CD4-positive, alpha-beta T cell treated with Interleukin-6 for 4 hours (primary cell): ENCODE data around the gene SCYL2.
A peak's percentile ranks its signal among the peaks of the same experiment; 100 is the strongest.
"Not testable (repeated sequence)": the region's sequence is repeated elsewhere in the genome, so short reads cannot be mapped to it uniquely, and the experiment has no call there.

ENCODE experiments used
- DNase-seq: peaks from one replicate; pipeline ENCODE4 v3.0.0-alpha.2; 2020; ENCODE audit warnings: mixed read lengths

The SCYL2 gene, protein sequence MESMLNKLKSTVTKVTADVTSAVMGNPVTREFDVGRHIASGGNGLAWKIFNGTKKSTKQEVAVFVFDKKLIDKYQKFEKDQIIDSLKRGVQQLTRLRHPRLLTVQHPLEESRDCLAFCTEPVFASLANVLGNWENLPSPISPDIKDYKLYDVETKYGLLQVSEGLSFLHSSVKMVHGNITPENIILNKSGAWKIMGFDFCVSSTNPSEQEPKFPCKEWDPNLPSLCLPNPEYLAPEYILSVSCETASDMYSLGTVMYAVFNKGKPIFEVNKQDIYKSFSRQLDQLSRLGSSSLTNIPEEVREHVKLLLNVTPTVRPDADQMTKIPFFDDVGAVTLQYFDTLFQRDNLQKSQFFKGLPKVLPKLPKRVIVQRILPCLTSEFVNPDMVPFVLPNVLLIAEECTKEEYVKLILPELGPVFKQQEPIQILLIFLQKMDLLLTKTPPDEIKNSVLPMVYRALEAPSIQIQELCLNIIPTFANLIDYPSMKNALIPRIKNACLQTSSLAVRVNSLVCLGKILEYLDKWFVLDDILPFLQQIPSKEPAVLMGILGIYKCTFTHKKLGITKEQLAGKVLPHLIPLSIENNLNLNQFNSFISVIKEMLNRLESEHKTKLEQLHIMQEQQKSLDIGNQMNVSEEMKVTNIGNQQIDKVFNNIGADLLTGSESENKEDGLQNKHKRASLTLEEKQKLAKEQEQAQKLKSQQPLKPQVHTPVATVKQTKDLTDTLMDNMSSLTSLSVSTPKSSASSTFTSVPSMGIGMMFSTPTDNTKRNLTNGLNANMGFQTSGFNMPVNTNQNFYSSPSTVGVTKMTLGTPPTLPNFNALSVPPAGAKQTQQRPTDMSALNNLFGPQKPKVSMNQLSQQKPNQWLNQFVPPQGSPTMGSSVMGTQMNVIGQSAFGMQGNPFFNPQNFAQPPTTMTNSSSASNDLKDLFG

DNA sequence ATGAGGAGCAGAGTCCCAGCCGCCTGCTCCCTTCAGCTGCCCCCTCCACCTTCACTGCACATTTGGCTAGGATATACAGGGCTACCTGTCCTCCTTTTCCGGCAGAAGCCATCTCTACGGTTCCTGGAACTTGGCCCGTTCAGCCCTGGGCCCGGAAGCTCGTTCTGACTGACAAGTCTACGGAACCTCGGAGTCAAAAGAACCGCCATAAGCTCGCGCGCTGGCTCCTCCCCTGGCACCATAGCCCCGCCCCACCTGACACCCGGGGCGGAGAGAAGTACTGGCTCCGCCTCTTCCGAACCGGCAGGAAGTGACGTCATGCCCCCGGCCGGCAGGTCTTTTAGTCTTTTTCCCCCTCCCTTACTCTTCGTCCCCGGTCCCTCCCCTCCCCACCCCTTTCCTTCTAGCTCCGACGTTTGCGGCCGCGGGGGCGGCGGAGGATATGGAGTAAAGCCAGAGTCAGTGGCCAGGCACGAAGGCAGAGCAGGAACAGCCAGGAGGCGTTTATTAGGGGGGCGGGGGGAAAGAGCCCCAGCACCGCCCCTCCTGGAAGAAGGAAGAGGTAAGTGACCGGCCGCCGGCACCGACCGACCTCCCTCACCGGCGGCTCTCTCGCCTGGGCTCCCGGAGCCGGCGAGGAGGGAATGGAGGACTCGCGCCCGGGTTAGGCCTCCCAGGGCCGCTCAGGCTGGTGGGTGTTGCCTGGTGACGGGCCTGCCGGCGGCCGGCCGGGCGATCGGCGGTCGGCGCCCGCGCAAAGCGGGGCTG, at the start of gene SCYL2, which contains the start of gene DEPDC4:
TSS of gene SCYL2 (plus strand) at position 343 of the 768 bp plus-strand sequence. CDS start 15,794 bp downstream, outside the sequence.
TSS of gene DEPDC4 (minus strand) at position 245 of the 768 bp plus-strand sequence. CDS start at position 242, 3 bp downstream.
- peak; percentile 91 for DNase-seq

DNA sequence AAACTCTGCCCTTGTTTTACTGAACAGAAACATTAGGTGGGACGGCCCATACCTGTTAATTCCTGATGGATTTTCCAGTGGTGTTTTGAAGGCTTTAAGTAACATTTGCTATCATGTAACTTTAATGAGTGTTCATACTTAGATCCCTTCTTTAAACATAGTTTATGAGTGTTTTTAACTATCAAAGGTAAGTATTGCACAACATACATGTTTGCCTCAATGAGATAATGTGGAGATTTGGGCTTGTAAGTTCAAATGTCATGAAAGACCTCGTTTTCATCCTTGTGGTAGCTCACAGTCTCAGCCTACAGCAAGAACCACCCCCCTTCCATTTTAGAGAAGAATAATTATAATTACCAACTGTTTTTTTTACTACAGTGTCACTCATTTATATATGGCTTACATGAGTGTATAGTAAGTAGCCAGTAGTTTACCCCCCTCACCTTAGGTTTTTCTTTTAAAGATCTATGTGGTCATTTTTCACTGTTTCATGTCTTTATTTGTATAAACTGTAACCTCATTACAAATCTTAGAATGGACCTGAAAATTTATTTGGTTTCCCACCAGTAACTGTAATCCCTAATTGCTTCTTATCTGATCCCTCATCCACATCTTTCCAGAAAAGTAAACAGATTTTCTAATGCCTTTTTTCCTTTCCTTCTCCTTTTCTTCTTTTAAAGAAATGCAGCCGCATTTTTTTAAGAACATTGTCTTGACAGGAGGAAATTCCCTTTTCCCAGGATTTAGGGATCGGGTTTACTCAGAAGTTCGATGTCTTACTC, 47.5 kb upstream of the SCYL2 start:
- no peak for DNase-seq

DNA sequence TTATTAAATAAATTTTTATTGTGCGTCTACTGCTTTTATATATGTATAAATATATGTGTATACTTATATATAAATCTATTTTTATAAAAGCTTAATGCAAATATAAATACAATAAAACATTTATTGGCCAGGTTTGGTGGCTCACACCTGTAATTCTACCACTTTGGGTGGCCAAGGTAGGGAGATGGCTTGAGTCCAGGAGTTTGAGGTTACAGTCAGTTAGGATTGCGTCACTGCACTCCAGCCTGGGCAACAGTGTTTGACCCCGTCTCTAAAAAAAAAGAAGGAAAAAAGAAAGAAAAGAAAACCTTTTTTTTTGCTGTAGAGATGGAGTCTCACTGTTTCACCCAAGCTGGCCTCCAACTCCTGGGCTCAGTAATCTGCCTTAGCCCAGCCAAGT, 45.5 kb upstream of the SCYL2 start:
- DNase-seq: no peak

DNA sequence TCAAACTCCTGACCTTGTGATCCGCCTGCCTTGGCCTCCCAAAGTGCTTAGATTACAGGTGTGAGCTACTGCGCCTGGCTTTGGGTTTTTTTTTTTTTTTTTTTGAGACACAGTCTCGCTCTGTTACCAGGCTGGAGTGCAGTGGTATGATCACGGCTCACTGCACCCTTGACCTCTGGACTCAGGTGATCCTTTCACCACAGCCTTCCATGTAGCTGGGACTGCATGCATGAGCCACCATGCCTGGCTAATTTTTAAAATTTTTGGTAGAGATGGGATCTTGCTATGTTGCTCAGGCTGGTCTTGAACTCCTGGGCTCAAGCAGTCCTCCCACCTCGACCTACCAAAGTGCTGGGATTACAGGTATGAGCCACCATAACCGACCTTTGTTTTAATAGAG, 44.8 kb upstream of the SCYL2 start:
- not testable (repeated sequence) for DNase-seq

DNA sequence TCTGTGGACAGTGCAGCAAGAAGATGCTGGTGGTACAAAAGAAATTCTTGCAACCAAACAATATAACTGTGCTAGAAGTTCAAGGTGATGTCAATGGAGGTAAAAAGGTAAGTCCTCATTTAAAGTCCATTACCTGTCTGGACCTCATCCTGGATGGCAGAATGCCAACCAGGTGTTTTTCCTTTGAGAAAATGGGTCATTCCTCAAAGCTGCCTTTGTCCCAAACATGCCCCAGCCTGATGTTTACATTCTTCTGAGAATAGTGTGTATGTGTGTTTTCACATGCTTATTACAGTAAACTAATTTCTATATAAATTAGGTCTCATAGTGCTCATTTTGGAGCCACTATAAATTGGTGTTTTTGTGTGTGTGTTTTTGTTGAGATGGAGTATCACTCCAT, 41.5 kb upstream of the SCYL2 start:
- no peak for DNase-seq

DNA sequence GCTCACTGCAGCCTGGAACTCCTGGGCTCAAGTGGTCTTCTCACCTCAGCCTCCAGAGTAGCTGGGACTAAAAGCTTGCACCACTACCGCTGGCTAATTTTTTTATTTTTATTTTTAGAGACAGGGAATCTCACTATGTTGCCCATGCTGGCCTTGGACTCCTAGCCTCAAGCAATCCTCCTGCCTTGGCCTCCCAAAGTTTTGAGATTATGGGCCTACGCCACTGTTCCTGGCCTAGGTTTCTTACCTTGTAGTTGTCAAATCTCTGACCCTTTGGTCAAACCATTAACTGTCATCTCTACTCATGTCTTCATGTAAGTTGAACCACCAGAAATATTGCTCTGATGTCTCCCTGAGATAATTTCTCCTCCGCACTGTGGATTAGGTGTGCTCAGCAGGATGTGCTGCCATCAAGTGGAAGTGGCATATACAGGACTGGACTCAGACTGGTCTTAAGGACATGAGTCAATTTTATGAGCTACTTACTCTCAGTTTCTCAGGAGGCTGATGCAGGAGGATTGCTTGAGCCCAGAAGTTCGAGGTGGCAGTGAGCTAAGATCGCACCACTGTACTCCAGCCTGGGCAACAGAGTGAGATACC, 37.8 kb upstream of the SCYL2 start:
- DNase-seq: no peak

DNA sequence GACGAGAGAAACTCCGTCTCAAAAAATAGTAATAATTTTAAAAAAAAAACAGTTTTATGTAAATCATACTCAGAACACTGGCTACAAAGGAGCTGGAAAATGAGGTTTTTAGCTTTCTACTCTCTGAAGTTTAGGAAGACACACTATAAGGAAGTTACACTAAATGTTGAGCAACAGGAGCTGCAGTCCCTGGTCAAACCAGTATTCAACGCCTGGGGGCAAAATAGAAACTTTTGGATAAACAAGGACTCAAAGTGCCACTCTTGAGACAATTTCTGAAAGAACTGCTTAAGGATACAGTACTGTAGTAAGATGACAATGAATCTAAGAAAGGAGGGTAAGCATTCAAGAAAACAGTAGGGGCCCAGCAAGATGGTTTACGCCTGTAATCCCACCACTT, 37.1 kb upstream of the SCYL2 start:
- no peak for DNase-seq

DNA sequence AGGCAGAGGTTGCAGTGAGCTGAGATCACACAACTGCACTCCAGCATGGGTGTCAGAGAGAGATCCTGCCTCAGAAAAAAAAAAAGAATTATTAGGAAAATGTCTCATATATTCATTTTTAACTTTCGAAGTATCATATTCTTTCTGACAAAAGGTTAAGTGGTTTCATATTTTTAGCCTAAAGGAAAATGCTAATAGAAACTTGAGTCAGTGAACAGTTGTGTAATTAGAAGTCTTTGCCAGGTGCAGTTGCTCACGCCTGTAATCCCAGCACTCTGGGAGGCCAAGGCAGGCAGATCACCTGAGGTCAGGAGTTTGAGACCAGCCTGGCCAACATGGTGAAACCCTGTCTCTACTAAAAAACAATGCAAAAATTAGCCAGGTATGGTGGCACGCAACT, 35.1 kb upstream of the SCYL2 start:
- DNase-seq: not testable (repeated sequence)

DNA sequence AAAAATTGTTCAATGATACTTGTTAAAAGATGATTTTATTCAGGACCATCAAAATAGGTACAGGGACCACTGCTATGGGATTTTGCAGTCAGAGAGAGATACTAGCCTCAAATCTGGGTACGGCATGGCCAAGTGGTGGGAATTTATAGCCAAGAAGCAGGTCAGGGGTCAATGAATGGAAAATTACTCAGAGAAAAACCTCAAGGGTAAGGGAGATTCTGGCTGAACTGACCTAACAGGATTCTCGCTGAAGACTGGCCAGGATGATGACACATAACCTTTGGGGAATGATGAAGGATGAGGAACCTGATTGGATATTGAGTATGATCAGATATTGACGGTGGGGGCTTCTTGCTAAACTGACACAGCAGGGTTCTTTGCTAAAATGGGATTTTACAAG, 32.8 kb upstream of the SCYL2 start:
- no peak for DNase-seq

DNA sequence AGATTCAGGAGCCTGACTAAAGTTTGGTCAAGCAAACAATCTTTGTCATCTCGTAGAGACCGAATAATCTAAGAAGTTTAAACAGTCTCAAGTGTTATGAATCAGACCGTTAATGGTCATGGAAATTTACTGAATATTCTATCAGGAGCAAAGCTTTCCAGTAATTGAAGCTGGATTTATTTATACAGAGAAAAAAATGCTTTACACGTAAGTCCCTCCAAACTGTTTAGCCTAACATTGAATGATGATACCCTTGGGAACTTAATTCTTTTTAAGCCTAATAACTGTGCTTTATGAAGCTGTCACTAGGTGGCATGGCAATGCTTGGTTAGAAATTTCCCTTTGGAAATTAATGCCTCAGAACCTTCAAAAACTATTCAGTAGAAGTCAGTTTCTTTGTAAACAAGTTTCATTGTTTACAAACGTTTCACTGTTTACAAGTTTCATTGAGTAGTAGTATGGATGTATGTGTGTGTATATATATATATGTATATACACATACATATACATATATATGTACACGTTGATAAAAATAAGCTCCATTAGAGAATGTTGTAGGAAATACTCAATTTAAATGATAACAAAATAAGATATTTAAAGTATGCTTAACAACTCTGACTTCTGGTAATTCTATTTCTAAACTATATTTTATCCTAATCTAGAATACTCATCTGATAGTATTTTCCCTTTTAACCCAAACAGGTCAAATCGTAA, 32.2 kb upstream of the SCYL2 start:
- DNase-seq: peak; percentile 8

DNA sequence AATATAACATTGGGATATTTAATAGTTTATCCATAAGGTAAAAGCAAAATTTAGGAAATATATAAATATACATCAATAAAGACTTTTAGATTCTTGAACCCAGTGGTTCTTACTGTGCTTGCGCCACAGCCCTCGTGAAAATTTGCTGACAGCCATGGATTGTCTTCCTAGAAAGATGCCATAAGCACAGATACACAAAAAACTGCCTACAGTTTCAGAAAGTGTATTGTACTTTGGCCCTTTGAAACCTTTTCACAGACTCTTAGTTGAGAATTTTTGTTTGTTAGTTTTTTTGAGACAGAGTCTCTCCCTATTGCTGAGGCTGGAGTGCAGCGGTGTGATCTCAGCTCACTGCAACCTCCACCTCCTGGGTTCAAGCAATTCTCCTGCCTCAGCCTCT, 28.2 kb upstream of the SCYL2 start:
- no peak for DNase-seq

DNA sequence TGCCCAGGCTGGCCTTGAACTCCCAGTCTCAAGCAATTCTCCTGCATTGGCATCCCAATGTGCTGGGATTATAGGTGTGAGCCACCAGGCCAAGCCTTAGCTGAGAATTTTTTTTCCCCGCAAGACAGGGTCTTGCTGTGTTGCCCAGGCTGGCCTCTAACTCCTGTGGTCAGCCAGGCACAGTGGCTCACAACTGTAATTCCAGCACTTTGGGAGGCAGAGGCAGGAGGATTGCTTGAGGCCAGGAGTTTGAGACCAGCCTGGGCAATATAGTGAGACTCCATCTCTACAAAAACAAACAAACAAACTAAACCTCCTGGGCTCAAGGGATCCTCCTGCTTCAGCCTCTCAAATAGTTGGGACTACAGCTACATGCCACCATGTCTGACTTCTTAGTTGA, 27.4 kb upstream of the SCYL2 start:
- DNase-seq: no peak

DNA sequence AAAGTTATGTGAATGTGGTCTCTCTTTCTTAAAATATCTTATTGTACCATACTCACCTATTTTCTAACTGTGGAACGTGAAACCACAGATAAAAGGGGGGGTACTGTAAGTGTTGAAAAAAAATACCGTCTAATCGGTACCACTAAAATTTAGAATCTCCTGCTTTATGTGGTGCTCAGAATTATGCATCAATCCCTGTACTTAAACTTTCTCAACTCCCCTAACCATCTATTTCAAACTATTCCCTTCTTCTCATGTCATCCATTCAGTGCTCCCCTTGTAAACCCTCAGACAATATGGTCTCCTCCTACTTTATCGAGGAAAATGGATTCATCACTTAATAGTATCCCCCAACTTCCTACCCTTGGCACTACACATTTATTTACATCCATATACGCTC, 23.8 kb upstream of the SCYL2 start:
- DNase-seq: no peak

DNA sequence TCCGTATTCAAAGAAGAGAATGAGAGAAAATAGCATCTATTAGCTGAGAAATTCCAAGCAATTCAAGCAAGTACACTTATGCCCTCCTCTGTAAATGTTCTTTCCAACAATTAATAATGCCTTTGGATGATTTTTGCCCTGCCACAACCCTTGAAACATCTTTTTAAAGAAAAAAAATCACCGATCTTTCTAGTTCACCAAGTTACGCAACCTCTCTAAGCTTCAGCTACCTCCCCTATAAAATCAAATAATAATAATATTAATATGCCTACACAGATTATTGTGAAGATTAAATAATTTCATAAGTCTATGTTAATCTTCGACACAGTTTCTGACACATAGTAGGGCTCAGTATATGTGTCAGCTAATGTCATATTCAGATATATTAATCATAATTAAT, 19.2 kb upstream of the SCYL2 start:
- DNase-seq: no peak

DNA sequence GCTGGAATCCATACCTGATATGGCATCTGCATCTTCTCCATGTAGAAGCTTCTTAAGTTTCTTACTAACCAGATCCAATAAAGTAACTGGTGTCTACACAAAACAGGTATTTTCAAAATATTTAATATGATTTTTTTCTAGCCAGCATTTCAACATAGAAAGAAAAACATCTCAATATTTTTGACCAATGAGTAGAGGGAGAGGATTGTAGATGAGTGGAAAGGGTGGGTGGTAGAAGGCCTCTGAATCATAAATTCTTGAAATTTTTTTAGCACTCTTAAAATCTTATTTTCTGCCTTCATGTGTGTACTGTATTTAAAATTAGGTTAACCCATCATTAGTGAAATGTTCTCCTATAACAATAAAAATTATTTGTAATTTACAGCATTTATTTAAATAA, 18.1 kb upstream of the SCYL2 start:
- no peak for DNase-seq

DNA sequence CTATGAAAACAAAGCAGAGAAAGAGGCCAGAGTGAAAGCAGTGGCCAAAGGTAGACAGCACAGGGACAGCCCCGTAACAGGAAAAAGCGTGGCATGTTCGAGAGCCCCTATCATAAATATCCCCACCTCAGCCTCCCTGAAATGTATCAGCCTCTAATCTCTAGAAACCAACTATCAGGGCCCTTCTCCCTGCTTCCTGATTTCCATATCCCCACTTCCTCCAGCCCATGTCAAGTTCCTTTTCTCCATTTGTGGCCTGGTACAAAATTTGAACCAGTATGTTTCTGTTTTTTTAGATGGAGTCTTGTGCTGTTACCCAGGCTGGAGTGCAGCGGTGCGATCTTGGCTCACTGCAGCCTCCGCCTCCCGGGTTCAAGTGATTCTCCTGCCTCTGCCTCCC, 17.0 kb upstream of the SCYL2 start:
- DNase-seq: no peak

DNA sequence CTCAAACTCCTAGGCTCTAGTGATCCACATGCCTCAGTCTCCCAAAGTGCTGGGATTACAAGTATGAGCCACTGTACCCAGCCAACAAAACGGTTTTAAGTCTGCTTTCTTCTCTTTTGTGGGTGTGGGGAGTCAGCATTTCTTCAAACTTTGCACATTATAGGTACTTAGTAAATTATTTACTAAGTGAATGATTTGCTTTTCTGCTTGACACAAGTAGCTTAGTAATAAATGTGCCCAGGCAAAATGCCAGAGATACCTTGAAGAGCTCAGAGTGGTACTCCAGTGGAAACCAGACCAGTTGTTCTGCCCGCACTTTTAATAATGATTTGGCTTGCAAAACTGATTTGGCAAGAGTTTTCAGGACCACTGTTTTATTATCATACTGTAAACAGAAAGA, 15.1 kb upstream of the SCYL2 start:
- no peak for DNase-seq

DNA sequence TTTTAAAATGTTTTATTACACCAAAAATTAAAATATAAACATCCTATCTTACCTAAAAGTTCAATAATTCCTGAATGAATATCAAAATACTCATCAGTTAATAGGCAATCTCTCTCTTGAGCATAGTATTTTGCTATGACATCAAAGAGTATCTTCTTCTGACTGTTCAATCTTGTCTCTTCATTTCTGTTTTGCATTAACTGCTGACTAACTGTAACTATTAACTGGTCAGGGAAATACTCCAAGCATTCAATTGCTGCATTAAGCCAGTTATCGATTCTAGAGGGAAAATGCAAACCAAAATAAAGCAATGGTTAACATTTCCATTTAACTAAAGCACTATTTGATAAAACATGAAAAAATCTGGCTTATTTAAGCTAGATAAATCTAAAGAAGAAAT, 13.5 kb upstream of the SCYL2 start:
- no peak for DNase-seq

DNA sequence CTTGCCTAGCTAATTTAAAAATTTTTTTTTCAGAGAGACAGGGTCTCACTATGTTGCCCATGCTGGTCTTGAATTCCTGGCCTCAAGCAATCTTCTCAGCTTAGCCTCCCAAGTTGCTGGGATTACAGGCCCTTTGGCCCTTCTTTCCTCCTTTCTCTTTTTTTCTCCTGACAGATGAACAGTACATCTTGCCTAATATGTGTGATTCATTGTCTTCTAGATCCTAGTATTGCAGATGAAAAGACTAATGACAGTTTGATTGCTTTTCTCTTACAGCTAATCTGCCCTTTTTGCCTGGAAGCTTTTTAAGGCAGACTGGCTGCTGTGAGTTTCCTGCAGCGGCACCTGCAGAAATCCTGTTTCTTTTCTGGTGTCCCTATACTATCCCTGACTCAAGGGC, 12.1 kb upstream of the SCYL2 start:
- DNase-seq: no peak

DNA sequence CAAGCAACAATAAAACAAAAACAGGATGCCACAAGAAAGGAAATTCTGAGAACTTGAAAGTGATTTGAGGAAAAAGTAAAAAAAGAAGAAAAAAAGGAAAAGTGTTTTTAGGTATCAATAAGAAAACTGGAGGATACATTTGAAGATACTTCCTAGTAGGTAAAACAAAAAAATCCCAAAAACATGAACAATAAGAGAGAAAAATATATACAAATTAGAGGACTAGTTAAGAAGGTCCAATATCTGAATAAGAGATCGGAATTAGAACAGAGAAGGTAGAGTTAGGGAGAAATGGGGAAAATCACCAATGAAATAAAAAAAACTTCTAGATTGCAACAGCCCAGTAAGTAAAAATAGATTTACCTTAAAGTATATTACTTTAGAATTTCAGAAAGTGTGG, 8.8 kb upstream of the SCYL2 start:
- DNase-seq: no peak

DNA sequence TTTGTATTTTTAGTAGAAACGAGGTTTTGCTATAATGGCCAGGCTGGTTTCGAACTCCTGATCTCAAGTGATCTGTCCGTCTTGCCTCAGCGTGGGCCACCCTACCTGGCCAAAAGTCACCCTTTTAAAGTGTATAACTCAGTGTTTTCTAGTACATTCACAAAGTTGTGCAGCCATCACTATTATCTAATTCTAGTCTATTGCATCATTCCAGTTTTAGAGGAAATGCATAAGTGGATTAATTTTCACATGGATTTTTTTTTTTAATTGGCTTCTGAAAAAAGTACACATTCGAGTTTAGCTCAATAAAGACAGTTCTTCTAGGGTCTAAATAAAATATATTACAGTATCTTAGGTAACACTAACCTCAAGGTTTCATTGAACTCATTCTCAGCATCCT, 3.8 kb upstream of the SCYL2 start:
- DNase-seq: no peak
